HG03378 (cell line): Measurements from ENCODE around the gene FCRL6.
A peak's percentile ranks its signal among the peaks of the same experiment; 100 is the strongest.

Experiments
- ATAC-seq: cut with Tn5 transposase; IDR thresholded peaks from one replicate; pipeline ENCODE4 v1.9.1; 2021; ENCODE audit warnings: mild to moderate bottlenecking, moderate library complexity; ENCODE audit not compliant: unreplicated experiment

Gene FCRL6

GRCh38 chr1:159798893-159799292, 3.3 kb upstream of the FCRL6 start:
- no peak for ATAC-seq

- no peak for ATAC-seq
These were observed 2.6 kb upstream of the FCRL6 start for GRCh38 chr1:159799446-159799985.

- no peak for ATAC-seq
These were observed 1.8 kb upstream of the FCRL6 start for GRCh38 chr1:159800177-159800930.

GRCh38 chr1:159803956-159804689, 2.0 kb downstream of the FCRL6 start:
- no peak for ATAC-seq

GRCh38 chr1:159804924-159805323, 2.8 kb downstream of the FCRL6 start:
- ATAC-seq = no peak

- ATAC-seq = no peak
These were observed 13.8 kb downstream of the FCRL6 start for GRCh38 chr1:159815926-159816325.

GRCh38 chr1:159817276-159818041, 15.3 kb downstream of the FCRL6 start:
- ATAC-seq = no peak

- ATAC-seq = no peak
These were observed 19.2 kb downstream of the FCRL6 start for GRCh38 chr1:159821171-159821867.

GRCh38 chr1:159823406-159823805, 21.2 kb downstream of the FCRL6 start:
- no peak for ATAC-seq

- ATAC-seq = no peak
These were observed 23.4 kb downstream of the FCRL6 start for GRCh38 chr1:159825564-159825963.

- peak; percentile 47 for ATAC-seq
These were observed 24.4 kb downstream of the FCRL6 start, which contains the start of gene SLAMF8 for GRCh38 chr1:159826441-159827101. TSS of gene SLAMF8 (plus strand) at chr1:159826873. CDS start at chr1:159826899, 26 bp downstream.

GRCh38 chr1:159827102-159827490, 24.9 kb downstream of the FCRL6 start:
- no peak for ATAC-seq

GRCh38 chr1:159827549-159827948, 25.4 kb downstream of the FCRL6 start:
- no peak for ATAC-seq

GRCh38 chr1:159828176-159828575, 26.0 kb downstream of the FCRL6 start:
- ATAC-seq = no peak

GRCh38 chr1:159828581-159829272, 26.6 kb downstream of the FCRL6 start:
- ATAC-seq = no peak

- ATAC-seq = peak; percentile 82
These were observed 27.1 kb downstream of the FCRL6 start for GRCh38 chr1:159829273-159829634.

GRCh38 chr1:159829822-159830465, 27.8 kb downstream of the FCRL6 start:
- ATAC-seq = no peak

GRCh38 chr1:159830722-159831121, 28.6 kb downstream of the FCRL6 start:
- ATAC-seq = no peak
